K562 treated with DMSO at 1 percent for 12 hours (cell line): ENCODE data around the gene NTHL1. TPM values are rescaled to one million over a fixed set of nuclear protein-coding genes. Genes with fewer than 3 reads are reported as not detected.

ENCODE experiments used
- total RNA-seq: library from RNA; unstranded; fragments of 300-600 nt; gene quantifications from 2 replicates; pipeline ENCODE4 v1.2.3, GENCODE V29; 2022; ENCODE audit not compliant: insufficient read depth

The NTHL1 gene
- 17.7 and 38.6 TPM in 2 replicates for total RNA-seq

DNA sequence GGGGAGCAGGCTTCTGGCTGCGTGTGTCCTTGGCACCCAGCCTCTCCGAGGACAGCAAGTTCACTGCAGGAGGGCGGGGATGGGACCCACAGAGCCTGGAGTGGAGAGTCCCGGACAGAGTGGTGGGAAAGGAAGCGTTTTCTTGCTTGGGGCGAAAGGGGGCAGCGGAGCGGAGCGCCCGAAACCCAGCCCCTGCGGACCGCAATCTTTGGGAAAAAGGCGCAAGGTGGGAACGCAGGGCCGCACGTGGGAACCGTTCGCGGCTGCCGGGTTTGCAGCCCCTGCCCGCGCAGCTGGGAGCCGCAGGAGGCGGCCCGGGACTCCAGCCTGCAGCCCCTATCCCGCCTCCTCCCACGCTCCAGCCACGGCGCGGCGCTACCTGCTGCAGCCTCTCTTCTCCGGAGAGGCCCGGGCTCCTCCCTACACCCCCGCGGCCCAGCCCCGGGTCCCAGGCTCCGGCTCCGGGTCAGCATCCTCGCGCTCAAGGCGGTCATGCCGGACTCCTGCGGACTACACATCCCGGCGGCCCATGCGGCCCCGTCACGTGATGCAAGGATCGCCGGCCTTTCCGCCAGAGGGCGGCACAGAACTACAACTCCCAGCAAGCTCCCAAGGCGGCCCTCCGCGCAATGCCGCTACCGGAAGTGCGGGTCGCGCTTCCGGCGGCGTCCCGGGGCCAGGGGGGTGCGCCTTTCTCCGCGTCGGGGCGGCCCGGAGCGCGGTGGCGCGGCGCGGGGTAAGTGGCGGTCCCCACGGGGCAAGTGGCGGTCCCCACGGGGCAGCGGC, at the start of gene NTHL1, which contains the start of gene TSC2:
TSS of gene NTHL1 (minus strand) at position 505 of the 786 bp plus-strand sequence. CDS start at position 494, 11 bp downstream.
TSS of gene TSC2 (plus strand) at position 656 of the 786 bp plus-strand sequence. CDS start 631 bp downstream, outside the sequence.

DNA sequence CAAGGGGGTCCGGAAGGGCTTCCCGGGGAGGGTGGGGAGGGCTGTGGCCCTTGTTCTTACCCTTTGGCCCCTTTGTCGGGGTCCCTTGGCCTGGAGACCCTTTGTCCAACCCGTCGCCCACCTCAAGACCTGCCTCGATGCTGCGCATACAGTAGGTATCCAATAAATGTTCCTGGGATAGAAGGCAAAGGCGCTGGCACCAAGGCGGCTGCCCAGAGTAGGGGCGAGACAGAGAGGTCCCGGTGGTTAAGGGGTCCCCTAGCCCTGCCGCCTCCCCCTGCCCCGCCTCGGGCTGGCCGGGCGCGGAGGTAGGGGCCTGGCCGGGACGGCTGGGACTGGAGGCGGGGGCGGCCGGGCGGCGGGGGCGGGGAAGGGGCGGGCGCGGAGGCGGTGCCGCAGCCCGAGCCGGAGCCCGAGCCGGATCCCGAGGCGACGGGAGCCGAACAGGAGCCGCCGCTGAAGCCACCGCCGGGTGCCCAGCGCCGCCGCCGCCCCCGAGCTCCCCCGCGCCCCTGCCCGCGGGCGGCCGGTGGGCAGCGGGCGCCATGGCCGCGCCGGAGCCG, 21.1 kb downstream of the NTHL1 start, which contains the start of gene NHERF2:
TSS of gene NHERF2 (plus strand) at position 442 of the 563 bp plus-strand sequence. CDS start at position 546, 104 bp downstream.

DNA sequence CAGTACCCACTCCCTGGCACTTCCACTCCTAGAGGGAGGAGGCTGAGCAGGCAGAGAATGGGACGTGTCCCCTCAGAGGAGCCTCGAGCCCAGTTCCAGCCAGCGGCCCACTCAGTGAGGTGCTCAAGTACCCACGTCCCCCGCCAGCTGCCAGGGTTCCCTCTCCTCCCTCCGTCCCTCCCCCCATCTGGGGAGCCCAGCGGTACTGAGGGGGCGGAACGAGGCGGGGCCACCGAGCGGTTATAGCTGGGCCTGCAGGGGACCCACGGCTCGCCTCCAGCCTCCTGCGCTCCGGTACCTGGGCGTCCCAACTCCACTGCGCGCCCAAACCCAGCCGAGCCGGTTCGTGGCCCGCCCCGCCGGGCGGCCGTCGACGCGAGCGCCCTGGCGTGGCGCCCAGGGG, 28.1 kb downstream of the NTHL1 start, which contains the start of gene NPW:
TSS of gene NPW (plus strand) at position 268 of the 403 bp plus-strand sequence.

DNA sequence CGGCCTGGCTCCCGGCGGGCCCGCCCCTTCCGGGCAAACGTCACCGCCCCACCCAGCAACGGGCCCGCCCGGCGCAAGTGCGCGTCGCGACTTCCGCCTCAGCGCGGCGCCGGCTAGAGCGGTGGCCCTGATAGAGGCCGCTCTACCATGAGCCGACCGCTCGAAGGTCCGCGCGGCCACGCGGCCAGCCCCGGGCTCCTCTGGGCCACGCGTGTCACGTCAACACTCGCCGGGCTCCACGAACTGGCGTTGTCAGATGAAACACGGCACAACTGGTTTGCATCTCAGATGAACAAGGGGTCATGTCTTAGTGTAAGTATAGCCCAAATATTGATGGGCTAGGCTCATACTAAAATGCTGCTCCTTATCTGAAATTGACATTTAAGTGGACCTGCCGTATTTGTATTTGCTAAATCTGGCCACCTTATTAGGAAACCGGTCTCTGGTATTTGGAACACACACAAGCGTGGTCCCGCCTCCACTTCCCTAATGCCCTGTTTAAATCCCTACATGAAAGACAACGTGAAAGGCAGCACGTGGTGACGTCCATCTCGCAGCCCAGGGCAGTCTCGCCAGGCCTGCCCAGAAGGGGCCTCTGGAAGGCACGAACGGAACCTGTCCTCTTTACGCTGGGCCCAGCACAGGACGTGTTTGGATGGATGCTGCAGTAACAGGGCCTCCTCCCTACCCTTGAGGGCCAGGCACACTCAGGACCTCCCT, 37.7 kb downstream of the NTHL1 start, which contains the start of gene ZNF598:
TSS of gene ZNF598 (minus strand) at position 31 of the 720 bp plus-strand sequence.

Other genes starting within 250 kb of the NTHL1 start
- gene HAGH, start 221.0 kb downstream of the NTHL1 start, total RNA-seq: 87.9 and 95.5 TPM in 2 replicates
- 22.3 and 24.5 TPM in 2 replicates for gene FAHD1, start 220.6 kb downstream of the NTHL1 start, total RNA-seq
- gene MEIOB, start 175.7 kb downstream of the NTHL1 start, total RNA-seq: 35.2 and 61.4 TPM in 2 replicates
- gene HS3ST6, start 129.4 kb downstream of the NTHL1 start, total RNA-seq: not detected in 2 replicates
- gene MSRB1, start 104.6 kb downstream of the NTHL1 start, total RNA-seq: 142 and 157 TPM in 2 replicates
- gene RPL3L, start 93.1 kb downstream of the NTHL1 start, total RNA-seq: not detected in 2 replicates
- gene NDUFB10, start 88.3 kb downstream of the NTHL1 start, total RNA-seq: 209 and 233 TPM in 2 replicates
- 6,317 and 9,099 TPM in 2 replicates for gene RPS2, start 83.0 kb downstream of the NTHL1 start, total RNA-seq
- 1.3 TPM in 1 of 2 replicates, not detected in the other for gene RNF151, start 81.0 kb downstream of the NTHL1 start, total RNA-seq
- 37.2 and 53.2 TPM in 2 replicates for gene TBL3, start 75.8 kb downstream of the NTHL1 start, total RNA-seq
- 0.89 TPM in 1 of 2 replicates, not detected in the other for gene NOXO1, start 66.4 kb downstream of the NTHL1 start, total RNA-seq
- 46.5 and 60.5 TPM in 2 replicates for gene GFER, start 63.6 kb downstream of the NTHL1 start, total RNA-seq
- 24.1 and 36.4 TPM in 2 replicates for gene SYNGR3, start 57.9 kb downstream of the NTHL1 start, total RNA-seq
- 71.6 and 98.5 TPM in 2 replicates for gene ZNF598, start 38.0 kb downstream of the NTHL1 start, total RNA-seq
- 1.8 and 4.4 TPM in 2 replicates for gene NPW, start 28.0 kb downstream of the NTHL1 start, total RNA-seq
- gene NHERF2, start 20.9 kb downstream of the NTHL1 start, total RNA-seq: 16.0 and 31.4 TPM in 2 replicates
- 37.3 and 67.9 TPM in 2 replicates for gene TSC2, start 151 bp upstream of the NTHL1 start, total RNA-seq
- 55.0 and 106 TPM in 2 replicates for gene PKD1, start 88.1 kb upstream of the NTHL1 start, total RNA-seq
- 1.5 and 6.2 TPM in 2 replicates for gene RAB26, start 100.8 kb upstream of the NTHL1 start, total RNA-seq
- 69.7 and 97.4 TPM in 2 replicates for gene TRAF7, start 107.9 kb upstream of the NTHL1 start, total RNA-seq
- gene CASKIN1, start 148.8 kb upstream of the NTHL1 start, total RNA-seq: 1.6 and 3.2 TPM in 2 replicates
- gene MLST8, start 157.6 kb upstream of the NTHL1 start, total RNA-seq: 57.4 and 63.7 TPM in 2 replicates
- gene BRICD5, start 163.0 kb upstream of the NTHL1 start, total RNA-seq: 10.4 and 37.8 TPM in 2 replicates
- 60.1 and 77.5 TPM in 2 replicates for gene PGP, start 167.0 kb upstream of the NTHL1 start, total RNA-seq
- gene E4F1, start 175.8 kb upstream of the NTHL1 start, total RNA-seq: 30.1 and 43.9 TPM in 2 replicates
- gene DNASE1L2, start 188.6 kb upstream of the NTHL1 start, total RNA-seq: 3.0 and 4.9 TPM in 2 replicates
- gene ECI1, start 203.8 kb upstream of the NTHL1 start, total RNA-seq: 331 and 485 TPM in 2 replicates
- gene RNPS1, start 220.3 kb upstream of the NTHL1 start, total RNA-seq: 150 and 267 TPM in 2 replicates